ENCODE results near the gene GABRR1.

DNA sequence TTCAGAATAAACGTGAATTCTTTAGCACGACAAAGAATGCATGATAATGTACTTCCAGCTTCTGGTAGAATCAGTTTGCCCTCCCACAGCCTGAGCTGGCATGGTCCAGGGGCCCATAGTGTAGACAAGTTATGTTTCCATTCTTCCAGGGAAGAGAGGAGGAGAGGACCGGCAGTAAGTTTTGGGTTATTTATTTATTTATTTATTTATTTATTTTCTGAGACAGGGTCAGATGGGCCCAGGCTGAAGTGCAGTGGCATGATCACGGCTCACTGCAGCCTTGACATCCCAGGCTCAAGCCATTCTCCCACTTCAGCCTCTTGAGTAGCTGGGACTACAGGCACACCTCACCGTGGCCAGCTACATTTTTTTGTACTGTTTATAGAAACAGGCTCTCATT, 4.7 kb downstream of the GABRR1 start:
- TF ChIP-seq, protein P1, sequence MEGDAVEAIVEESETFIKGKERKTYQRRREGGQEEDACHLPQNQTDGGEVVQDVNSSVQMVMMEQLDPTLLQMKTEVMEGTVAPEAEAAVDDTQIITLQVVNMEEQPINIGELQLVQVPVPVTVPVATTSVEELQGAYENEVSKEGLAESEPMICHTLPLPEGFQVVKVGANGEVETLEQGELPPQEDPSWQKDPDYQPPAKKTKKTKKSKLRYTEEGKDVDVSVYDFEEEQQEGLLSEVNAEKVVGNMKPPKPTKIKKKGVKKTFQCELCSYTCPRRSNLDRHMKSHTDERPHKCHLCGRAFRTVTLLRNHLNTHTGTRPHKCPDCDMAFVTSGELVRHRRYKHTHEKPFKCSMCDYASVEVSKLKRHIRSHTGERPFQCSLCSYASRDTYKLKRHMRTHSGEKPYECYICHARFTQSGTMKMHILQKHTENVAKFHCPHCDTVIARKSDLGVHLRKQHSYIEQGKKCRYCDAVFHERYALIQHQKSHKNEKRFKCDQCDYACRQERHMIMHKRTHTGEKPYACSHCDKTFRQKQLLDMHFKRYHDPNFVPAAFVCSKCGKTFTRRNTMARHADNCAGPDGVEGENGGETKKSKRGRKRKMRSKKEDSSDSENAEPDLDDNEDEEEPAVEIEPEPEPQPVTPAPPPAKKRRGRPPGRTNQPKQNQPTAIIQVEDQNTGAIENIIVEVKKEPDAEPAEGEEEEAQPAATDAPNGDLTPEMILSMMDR (IDR thresholded peaks at IDR 0.05; ENCODE audit: extremely low read depth in 1 of 2, insufficient read depth in 1 of 2, low read depth in 1 of 2, low read length in 2 of 2), result no peak
- TF ChIP-seq, protein P2, sequence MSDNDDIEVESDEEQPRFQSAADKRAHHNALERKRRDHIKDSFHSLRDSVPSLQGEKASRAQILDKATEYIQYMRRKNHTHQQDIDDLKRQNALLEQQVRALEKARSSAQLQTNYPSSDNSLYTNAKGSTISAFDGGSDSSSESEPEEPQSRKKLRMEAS (IDR thresholded peaks at IDR 0.05; ENCODE audit: insufficient read depth, insufficient read length), result no peak
- TF ChIP-seq POLR2A (IDR thresholded peaks at IDR 0.05; ENCODE audit: low read depth, low read length), result no peak

Data from endothelial cell of umbilical vein (primary cell).